Transverse colon (tissue), 4 donors: ENCODE results near the gene KRT81.

ENCODE experiments used
- EP300 ChIP-seq: sonication (generic); formaldehyde crosslinking; IDR thresholded peaks from one replicate; pipeline ENCODE4 v1.6.1; 2017; ENCODE audit warnings: antibody characterized with exemption, low read depth
- POLR2A ChIP-seq: fragments of 450-650 bp; IDR thresholded peaks from one replicate; pipeline ENCODE4 v1.6.1; 2016; ENCODE audit warnings: antibody characterized with exemption, mild to moderate bottlenecking, moderate library complexity
- POLR2AphosphoS5 ChIP-seq, 3 donors: sonication (generic); formaldehyde crosslinking; IDR thresholded peaks; one replicate each; pipeline ENCODE4 v1.6.1; 2016; ENCODE audit warnings: antibody characterized with exemption in 3 of 3
- TF ChIP-seq, protein P1 (sequence below), 5 experiments: fragments of 200-600 bp in 3 of 5; fragments of 450-650 bp in 2 of 5; sonication (generic) in 3 of 5; IDR thresholded peaks; 1 replicate in 2 of 5; 2 replicates in 3 of 5; pipeline ENCODE4 v1.5.1; 2016 to 2017; ENCODE audit warnings: antibody characterized with exemption in 5 of 5, inconsistent platforms in 3 of 5, mild to moderate bottlenecking in 2 of 5, moderate library complexity in 1 of 5

DNA sequence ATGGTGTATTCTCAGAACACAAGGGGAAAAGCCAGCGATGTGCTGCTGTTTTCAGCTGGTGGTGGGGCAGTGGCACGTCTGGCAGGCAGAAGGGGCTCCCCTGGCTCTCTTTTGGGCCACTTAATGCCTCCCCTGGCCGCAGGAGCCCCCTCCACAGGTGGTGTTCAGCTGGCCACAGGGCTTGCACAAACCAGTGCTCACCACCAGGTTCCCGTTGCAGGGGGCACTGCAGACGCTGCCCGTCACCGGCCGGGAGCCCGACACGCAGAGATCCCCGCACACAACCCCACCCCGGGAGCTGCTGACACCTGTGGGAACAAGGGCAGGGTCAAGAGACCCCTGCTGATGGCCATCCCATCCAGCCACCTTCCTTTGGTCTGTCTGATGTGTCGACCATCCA, 23.2 kb upstream of the KRT81 start:
- TF ChIP-seq, protein P1, sequence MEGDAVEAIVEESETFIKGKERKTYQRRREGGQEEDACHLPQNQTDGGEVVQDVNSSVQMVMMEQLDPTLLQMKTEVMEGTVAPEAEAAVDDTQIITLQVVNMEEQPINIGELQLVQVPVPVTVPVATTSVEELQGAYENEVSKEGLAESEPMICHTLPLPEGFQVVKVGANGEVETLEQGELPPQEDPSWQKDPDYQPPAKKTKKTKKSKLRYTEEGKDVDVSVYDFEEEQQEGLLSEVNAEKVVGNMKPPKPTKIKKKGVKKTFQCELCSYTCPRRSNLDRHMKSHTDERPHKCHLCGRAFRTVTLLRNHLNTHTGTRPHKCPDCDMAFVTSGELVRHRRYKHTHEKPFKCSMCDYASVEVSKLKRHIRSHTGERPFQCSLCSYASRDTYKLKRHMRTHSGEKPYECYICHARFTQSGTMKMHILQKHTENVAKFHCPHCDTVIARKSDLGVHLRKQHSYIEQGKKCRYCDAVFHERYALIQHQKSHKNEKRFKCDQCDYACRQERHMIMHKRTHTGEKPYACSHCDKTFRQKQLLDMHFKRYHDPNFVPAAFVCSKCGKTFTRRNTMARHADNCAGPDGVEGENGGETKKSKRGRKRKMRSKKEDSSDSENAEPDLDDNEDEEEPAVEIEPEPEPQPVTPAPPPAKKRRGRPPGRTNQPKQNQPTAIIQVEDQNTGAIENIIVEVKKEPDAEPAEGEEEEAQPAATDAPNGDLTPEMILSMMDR (IDR thresholded peaks at IDR 0.05), result no peak
- no peak for TF ChIP-seq POLR2A
- no peak for TF ChIP-seq POLR2AphosphoS5 (IDR thresholded peaks at IDR 0.05)
- no peak for TF ChIP-seq EP300
